GM18868 (cell line): ENCODE results near the gene TBPL2.
"Not testable (repeated sequence)": the region's sequence is repeated elsewhere in the genome, so short reads cannot be mapped to it uniquely, and the experiment has no call there.

Source experiments
- ATAC-seq: cut with Tn5 transposase; IDR thresholded peaks from one replicate; pipeline ENCODE4 v1.9.1; 2021; ENCODE audit warnings: mild to moderate bottlenecking, moderate library complexity; ENCODE audit not compliant: unreplicated experiment

The TBPL2 gene

DNA sequence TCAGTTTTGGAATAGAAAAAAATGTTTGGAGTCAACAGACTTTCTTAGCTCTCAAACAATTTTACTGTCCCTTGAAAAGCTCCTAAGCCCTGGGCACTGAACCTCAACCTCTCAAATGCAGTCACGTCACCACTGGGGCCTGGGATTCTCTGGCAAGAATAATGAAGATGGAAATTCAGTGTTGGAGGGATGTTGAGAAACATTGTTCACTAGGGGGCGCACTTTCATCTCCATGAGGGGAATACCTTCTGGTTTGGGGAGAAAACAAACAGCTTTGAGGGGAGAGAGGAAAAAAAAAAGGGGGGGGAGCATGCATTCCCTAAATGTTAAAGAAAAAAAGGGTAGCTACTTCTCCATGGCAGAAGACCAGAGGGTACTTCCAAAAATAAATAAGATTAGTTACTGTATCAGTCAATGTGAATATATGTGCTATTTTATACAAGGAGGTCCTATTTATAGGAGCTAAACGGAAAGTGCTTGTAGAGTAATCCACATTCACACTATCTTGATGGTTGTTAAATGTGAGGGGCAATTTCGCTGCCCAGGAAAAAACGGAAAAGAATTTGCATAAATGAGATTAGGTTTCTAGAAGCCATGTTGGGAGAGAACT is 5.8 kb upstream of the TBPL2 start:
- peak; percentile 60 for ATAC-seq

- no peak for ATAC-seq
Measured at GRCh38 chr14:55441286-55441685, 870 bp upstream of the TBPL2 start.

DNA sequence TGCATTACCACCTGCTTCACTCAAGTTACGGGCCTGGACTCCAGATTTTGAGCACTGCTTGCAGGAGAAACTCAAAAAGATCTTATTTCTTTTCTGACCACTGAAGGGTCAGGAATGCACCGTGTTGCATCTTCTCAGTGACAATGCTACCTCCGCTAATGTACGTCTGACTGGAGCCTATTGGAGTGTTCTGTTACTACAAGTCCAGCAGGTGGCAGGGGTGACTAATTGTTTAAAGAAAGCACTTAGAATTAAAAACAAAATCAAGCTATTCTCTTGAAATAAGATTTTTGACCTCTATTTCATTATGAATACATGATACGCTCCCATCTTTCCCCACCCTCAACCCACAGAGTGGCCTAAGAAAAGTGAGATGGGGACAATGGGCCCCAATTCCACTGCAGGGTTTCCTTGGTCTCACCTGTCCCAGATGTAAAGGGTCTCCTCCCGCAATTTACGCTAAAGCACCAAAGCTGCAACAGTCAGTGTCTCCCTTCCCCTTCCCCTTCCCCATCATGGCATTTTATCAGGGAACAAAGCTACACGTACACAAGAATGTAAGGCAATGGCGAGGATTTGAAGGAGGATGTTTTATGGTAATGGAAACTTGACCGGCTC is 2.2 kb downstream of the TBPL2 start:
- ATAC-seq, result peak; percentile 70

- no peak for ATAC-seq
Measured at GRCh38 chr14:55436931-55437330, 3.5 kb downstream of the TBPL2 start.

DNA sequence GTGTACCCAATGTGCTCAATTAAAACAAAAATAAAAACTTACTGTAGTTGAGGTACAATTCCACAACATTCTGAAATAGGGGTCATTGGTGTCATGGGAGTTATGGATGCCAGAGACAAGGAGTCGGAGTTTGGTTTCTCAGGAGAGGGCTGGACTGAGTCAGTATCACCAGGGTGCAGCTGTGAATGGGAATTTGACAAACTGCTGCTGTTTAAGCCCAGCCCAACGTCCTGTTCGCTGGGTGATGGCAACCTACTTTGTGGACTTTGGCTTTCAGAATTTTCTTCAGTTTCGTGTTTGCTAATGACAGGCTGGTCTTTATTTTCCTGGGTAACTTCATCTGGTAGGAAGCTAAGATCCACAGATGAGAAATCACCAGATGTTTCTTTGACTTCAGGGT is 3.9 kb downstream of the TBPL2 start:
- ATAC-seq, result no peak

- ATAC-seq, result no peak
Measured at GRCh38 chr14:55434805-55435174, 5.6 kb downstream of the TBPL2 start.

DNA sequence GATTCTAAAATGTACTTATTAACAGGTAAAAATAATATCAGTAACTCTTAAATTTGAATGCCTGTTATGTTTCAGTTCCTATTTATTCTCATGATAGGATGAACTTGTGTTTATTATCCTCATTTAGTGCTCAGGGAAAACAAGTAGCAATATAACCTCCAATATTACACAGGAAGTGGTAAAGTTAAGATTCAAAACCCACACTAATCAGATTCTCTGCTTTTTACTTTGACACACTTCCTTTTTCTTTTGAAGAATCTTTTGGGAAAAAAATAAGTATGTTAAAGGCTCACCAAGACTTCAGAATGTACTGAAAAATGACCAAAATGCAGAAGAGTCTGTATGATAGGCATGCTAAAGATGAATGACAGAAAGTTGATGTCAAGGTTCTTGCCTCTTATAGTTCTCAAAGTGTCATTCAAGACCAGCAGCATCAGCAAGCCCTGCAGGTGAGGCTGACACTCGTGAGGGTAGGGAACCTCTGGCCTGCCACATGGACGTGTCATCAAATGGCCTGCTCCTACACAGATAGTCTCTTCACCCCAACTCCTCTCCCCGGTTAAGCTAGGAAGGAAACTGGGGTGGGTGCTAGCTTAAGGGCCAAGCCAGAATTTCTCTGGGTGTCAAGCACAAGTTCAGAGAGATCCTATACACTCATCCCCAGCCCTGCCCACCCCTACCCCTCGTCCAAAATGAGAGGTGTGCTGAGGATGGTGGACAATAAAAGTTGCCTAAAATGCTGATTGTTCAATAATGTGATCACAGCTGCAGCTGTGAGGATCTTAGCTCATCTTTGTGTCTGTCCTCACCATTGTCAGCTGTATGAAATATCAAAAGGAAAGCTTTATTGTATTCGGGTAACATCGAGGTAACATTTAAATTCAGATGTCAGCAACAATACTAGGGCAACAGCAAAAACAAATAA is 6.3 kb downstream of the TBPL2 start:
- no peak for ATAC-seq

DNA sequence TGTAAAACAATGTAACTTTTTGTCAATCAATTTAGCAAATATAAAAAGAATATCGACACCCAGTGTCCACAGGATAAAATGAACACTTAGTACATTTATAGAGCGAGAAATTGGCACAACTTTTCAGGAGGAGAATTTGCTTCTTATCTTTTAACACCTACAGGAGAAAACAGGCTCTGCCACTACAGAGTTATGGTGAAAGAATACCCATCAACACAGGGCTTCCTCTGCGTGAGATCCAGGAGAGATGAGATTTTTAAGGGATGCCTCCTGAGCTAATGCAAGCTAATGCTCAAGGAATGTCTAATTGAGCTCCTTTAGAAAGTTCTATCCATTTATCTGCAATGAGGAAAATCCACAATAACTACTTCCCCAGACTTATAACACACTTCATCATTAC is 7.8 kb downstream of the TBPL2 start:
- ATAC-seq, result no peak

DNA sequence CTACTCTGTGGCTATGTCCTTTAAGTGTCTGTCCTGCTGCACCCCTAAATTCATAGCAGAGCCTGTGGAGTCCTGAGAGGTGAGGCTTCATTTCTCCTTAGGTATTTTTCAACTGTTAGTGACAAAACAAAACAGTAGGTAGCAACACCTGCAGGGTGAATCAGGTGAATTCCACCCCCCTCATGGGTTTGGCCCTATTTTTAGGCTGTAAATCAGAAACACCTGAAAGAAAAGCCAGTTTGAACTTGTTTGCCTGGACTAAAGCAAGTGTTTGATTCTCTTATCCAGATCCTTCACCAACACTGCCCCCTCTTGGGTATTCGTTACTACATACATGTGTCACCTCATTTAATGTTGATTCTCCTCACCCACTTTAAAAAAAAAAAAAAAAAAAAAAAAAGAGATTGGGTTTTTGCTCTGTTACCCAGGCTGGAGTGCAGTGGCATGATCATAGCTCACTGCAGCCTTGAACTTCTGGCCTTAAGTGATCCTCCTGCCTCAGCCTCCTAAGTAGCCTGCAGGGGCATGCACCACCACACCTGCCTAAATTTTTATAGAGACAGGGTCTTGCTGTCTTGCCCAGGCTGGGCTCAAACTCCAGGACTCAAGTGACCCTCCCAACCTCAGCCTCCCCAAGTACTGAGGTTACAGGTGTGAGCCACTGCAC is 10.3 kb downstream of the TBPL2 start:
- peak; percentile 85 for ATAC-seq

DNA sequence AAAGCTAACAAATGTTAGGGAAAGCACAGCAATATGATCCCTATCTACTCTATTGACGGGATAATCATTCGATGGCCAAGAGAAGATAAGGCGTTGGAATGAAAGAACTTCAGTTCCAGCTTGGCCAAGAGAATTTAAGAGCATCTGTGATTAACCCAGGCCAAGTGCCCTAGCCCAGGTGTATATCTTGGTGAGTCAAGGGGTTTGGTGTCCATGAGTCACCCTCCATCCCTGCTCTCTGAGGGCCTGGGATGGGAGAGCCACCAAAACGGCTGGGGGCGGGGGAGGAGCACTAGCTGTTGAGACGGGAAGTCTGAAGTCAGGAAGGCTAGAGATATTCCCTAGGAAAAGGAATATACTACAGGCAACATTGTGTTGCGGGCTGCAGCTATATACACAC is 13.0 kb downstream of the TBPL2 start:
- no peak for ATAC-seq

GRCh38 chr14:55426891-55427290 is 13.5 kb downstream of the TBPL2 start:
- ATAC-seq, result no peak

GRCh38 chr14:55425091-55425490 is 15.3 kb downstream of the TBPL2 start:
- ATAC-seq, result no peak

- no peak for ATAC-seq
Measured at GRCh38 chr14:55423969-55424368, 16.4 kb downstream of the TBPL2 start.

DNA sequence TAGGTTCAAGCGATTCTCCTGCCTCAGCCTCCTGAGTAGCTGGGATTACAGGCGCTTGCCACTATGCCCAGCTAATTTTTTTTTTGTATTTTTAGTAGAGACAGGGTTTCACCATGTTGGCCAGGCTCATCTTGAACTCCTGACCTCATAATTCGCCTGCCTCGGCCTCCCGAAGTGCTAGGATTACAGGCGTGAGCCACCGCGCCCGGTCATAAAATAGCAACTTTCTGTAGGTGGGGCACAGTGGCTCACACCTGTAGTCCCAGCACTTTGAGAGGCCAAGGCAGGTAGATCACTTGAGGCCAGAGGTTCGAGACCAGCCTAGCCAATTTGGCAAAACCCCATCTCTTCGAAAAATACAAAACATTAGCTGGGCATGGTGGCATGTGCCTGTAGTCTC is 18.1 kb downstream of the TBPL2 start:
- not testable (repeated sequence) for ATAC-seq

GRCh38 chr14:55419663-55420062 is 20.8 kb downstream of the TBPL2 start:
- no peak for ATAC-seq

GRCh38 chr14:55418411-55418810 is 22.0 kb downstream of the TBPL2 start:
- no peak for ATAC-seq

- no peak for ATAC-seq
Measured at GRCh38 chr14:55417955-55418354, 22.5 kb downstream of the TBPL2 start.

DNA sequence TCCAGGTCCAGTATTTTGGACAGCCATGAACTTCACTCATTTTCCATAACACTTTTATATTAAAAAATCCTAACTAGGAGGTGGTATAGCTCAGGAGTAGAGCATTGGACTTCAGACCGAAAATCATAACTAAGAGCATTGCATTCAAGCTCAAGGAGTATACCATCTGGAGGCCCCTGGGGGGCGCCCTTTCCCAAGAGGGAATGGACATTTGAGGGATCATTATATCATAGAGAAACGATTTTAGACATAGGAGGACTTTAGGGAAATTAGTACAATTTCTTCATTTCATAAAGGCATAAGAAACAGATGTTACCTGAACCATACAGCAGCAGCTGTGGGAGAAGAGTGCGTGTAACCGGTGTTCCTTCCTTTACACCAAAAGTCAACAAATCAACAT is 23.6 kb downstream of the TBPL2 start:
- no peak for ATAC-seq

DNA sequence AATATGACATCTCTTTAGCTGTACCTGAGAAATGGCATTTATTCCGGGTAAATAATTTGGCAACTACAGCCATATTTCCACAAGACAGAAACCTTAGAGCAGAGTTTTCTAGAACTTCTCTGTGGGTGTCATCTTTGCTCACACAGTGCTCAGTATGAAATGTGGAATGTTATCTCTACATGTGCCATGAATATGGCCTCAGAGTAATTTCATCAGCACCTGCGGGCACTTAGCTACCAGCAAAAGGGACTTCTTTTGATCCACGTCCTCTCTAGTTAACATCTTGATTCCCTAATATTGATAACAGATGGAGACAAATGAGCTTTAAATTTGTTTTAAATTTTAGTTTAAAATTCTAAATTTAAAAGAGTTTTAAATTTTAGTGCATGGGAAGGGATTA is 25.9 kb downstream of the TBPL2 start:
- no peak for ATAC-seq

DNA sequence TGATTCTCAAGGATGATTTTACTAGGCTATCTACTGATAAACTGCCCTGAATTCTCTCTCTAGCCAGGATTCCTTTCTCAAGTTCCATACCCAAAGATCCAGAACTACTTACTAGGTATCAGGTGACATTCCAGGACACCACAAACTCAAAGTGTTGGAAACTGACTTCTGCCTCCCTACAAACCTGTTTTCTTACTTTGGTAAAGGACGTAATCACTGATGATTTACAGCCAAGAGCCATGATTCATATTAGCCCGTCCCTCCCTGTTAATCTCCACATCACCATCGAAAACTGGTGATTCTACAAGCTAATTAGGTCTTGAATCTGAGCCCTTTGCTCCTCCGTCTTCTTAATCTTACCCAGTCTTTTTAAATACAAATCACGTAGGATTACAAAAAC is 27.7 kb downstream of the TBPL2 start:
- ATAC-seq, result no peak
